Stromal cell of bone marrow (primary cell): ENCODE results near the gene PADI1.

ENCODE experiments used
- DNase-seq: peaks from one replicate; pipeline ENCODE4 v3.0.0-alpha.2; 2012; ENCODE audit warnings: low read depth

PADI1 gene

DNA sequence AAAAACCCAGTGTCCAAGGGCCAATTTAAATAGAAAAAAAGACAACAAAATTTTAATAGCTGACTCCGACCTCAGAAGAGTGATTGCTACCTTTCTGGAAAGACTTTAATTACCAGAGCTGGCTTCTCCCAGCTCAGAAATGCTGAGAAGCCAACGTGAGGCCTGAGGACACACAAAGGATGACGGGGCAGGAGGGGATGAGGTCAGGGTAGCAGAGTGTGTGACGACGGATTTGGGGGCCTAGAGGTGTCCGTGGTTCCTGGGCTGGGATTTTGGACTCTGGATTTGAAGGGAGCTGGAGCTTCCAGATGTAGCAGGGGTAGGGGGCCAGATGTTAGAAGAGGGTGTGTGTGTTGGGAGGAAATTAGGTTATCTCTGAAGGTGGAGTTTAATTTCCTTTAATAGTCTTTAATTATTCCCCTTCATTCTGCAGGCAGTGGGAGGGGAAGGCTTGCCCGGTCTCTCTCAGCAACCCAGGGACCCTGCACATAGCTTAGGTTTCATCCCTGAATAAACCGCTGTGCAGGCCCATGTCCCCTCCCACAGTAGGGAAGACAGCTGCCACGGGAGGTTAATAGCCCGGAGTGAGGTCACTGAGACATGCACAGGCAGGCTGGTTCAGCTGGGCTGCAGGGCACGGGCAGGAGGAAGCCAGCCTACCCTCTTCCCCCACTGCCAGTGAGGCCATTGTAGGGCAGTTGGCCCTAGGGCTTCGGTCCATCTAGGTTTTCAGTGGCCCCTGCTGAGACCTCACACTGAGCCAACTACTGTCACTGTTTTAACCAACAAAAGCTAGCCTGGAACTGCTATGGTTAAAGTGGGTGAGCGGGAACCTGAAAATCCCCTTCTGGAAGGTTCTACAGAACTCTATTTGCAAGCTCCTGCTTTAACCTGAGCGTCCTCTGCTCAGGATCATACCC is 40.2 kb downstream of the PADI1 start:
- DNase-seq = no peak

- no peak for DNase-seq
Observed at GRCh38 chr1:17245816-17246325, 40.9 kb downstream of the PADI1 start.

DNA sequence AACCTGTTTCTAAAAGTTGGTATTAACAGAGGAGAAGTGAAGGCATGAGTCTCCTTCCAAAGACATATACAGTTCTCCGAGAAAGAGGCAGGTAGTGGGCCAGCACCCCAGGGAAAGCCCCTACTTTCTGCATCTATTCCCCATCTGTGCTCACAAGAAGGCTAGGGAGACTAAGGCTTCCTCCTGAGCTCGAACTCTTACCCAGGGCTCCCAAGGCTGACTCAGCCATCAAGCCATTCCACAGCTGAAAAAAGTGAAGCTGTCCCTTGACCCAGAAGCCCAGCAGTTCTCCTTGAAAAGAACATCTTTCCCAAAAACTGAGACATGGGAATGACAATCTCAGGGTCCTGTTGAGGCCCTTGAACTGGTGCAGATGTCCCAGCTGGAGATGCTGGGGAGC is 42.0 kb downstream of the PADI1 start:
- DNase-seq = no peak

GRCh38 chr1:17248781-17249180 is 43.9 kb downstream of the PADI1 start, which contains the start of gene PADI3:
TSS of gene PADI3 (plus strand) at chr1:17249098. CDS start at chr1:17249138, 40 bp downstream.
- no peak for DNase-seq

GRCh38 chr1:17250601-17251000 is 45.7 kb downstream of the PADI1 start:
- no peak for DNase-seq

DNA sequence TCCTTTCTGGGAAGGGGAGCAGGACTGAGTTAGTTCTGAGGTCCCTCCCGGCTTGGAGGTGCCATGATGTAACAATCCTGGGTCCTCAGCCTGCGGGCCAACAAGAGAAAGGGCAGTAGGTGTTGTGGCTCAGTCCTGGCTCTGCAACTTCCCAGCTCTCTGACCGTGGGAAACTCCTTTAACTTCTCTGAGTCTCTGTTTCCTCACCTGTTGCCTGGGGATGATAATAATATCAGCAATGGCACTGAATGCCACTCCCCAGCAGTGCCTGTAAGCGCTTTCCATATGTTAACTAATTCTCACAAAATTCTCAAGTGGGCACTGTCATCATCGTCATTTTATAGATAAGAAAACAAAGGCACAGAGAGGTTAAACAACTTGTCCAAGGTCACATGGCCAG is 46.3 kb downstream of the PADI1 start:
- DNase-seq = no peak

GRCh38 chr1:17251701-17252376 is 46.9 kb downstream of the PADI1 start:
- no peak for DNase-seq

GRCh38 chr1:17255336-17255735 is 50.4 kb downstream of the PADI1 start:
- DNase-seq = no peak

- no peak for DNase-seq
Observed at GRCh38 chr1:17258116-17258757, 53.3 kb downstream of the PADI1 start.

DNA sequence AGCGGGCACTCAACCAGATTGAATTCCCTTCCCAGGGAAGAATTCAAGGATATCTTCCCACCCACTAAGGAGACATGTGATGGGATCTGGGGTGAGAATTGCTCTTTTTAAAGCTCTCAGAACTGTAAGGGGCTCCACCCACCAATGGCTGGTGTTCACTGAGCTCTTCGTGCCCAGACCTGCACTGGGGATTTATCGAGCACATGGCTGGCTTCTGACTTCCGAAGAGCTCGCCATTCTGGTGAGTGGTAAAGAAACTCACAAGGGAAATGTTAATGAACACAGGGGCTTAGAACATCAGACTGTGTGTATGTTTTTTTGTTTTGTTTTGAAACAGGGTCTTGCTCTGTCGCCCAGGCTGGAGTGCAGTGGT is 53.8 kb downstream of the PADI1 start:
- DNase-seq = no peak

- no peak for DNase-seq
Observed at GRCh38 chr1:17259233-17259873, 54.4 kb downstream of the PADI1 start.

DNA sequence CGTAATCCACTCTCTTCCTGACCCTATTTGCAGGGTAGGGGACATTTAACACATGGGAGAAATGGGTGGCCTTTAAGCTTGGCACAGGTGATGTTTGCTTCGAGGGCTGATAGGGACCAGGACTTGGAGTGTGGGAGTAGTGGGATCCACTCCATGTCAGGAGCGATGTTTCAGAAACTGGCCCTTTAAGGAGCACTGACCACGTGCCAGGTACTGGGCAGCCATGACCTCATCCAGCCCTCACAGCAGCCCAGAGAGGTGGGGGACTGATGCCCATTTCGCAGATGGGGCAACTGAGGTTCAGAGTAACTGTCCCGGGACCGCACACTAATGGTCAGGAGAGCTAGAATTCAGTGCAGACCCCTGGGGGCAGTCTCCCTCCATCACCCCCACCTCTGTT is 55.3 kb downstream of the PADI1 start:
- DNase-seq = no peak

DNA sequence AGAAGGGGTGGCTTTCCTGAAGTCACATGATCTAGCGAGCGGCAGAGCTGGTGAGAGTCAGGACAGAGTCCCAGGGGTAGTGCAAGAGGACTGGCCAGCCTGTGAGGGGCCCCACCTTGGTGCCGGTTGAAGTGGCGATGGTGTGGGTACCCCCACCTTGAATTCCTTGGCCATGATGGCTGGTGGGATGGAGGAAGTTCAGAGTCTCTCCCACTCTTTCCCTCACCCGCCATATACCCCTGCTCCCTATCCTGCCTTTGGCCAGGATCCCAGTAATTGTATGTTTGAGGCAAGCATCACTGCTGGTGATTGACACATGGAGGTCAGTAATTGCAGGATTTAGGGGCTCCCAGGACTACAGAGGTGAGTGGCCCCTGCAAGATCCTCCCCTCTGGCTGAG is 55.8 kb downstream of the PADI1 start:
- no peak for DNase-seq

GRCh38 chr1:17263936-17264335 is 59.0 kb downstream of the PADI1 start:
- no peak for DNase-seq

DNA sequence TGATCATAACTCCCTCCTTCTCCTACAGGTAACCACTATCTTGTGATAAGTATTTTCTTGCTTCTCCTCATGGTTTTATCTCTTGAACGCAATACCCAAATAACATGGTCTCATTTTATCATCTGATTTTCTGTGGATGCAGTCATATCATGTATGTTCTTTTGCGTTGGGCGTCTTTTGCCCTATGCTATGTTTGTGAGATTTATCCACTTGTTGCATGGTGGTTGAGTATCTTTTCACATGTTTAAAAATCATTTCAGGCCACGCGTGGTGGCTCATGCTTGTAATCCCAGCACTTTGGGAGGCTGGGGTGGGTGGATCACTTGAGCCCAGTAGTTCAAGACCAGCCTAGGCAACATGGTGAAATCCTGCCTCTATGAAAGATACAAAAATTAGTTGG is 59.5 kb downstream of the PADI1 start:
- DNase-seq = no peak

DNA sequence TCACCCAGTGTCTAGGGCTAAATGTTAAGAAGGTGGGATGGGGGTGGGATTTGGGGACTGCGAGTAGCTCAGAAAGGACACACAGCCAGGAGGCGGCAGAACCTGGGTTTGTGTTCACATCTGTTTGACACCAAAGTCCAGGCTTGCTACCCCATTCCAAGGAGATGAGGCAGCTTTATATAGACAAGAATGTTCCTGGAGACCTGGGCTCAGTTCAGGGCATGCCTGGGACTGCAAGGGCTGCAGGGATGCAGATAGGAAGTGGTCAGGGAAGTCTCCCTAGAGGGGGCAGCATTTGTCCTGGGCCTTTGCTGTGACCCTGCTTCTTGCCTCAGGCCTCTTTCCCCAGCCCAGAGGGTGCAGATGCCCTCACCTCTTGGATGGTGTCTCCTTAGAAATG is 60.2 kb downstream of the PADI1 start:
- DNase-seq = no peak

- no peak for DNase-seq
Observed at GRCh38 chr1:17265950-17266349, 61.0 kb downstream of the PADI1 start.

DNA sequence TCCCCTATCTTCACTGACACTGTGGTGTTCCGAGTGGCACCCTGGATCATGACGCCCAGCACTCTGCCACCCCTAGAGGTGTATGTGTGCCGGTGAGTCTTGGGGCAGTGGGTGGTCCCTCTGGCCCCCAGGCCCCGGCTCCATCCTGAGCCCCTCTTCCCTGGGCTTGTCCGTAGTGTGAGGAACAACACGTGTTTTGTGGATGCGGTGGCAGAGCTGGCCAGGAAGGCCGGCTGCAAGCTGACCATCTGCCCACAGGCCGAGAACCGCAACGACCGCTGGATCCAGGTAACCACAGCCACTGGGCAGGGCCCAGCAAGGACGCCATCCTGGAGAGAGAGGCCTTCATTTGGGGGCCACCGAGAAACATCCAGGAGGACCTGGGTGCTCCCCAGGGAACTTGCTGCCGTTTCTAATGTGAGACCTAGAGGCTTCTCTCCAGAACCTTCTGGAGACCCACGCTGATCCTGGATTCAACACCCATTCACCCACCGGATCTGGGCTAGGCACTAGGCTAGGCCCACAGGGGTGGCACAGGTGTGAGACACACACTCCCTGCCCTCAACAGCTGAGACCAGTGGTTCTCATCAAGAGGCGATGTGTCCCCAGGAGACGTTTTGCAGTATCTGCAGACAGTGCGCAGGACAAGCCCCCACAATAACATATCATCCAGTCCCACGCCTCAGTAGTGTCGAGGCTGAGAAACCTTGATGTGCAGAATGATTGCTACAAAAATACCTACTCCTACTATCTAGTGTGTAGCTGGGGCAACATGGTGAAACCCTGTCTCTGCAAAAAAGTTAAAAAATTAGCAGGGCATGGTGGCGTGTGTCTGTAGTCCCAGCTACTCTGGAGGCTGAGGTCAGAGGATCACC is 66.2 kb downstream of the PADI1 start:
- DNase-seq = no peak

GRCh38 chr1:17272066-17272465 is 67.1 kb downstream of the PADI1 start:
- DNase-seq = no peak

DNA sequence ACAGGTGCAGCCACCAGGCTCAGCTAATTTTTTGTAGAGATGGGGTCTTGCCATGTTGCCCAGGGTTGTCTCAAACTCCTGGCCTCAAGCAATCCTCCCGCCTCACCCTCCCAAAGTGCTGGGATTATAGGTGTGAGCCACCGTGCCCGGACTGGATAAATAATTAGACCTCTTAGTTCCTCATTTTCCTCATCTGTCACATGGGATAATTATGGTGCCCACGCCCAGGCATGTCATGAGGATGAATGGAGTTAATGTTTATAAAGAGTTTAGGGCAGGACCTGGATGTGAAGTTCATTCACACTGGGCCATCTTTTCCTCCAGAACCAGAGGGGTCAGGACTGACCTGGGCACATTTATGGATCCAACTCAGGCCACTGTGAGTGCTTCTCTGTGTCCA is 67.7 kb downstream of the PADI1 start:
- DNase-seq = no peak

GRCh38 chr1:17273096-17273495 is 68.2 kb downstream of the PADI1 start:
- no peak for DNase-seq
